Heart right ventricle (tissue), 16 donors: Measurements from ENCODE around the gene TIMM44. TPM values are rescaled to one million over a fixed set of nuclear protein-coding genes. Genes with fewer than 3 reads are reported as not detected.

ENCODE experiments used
- ATAC-seq, 8 donors: fragments of 200-7000 bp; cut with Tn5 transposase; one replicate each; pipeline ENCODE4 v1.9.1; 2020; ENCODE audit warnings: mild to moderate bottlenecking in 8 of 8, moderate library complexity in 8 of 8, moderate number of reproducible peaks in 1 of 8
- DNase-seq, 2 donors: peaks; one replicate each; pipeline ENCODE4 v3.0.0-alpha.2; 2020
- H3K27ac ChIP-seq, 10 donors: fragments of 200-600 bp; sonication (generic) in 2 of 10; one replicate each; pipeline versions ENCODE4 v1.5.0 to v1.8.0; 2020 to 2022; ENCODE audit warnings: mild to moderate bottlenecking in 3 of 10
- H3K27me3 ChIP-seq, 7 donors: fragments of 200-600 bp; one replicate each; pipeline ENCODE4 v1.8.0; 2021 to 2022; ENCODE audit warnings: mild to moderate bottlenecking in 2 of 7
- H3K36me3 ChIP-seq, 9 donors: fragments of 200-600 bp; sonication (generic) in 1 of 9; one replicate each; pipeline versions ENCODE4 v1.5.0 to v1.8.0; 2020 to 2022; ENCODE audit warnings: mild to moderate bottlenecking in 2 of 9
- H3K4me1 ChIP-seq, 9 donors: fragments of 200-600 bp; sonication (generic) in 1 of 9; one replicate each; pipeline versions ENCODE4 v1.5.0 to v1.8.0; 2020 to 2022; ENCODE audit warnings: mild to moderate bottlenecking in 4 of 9
- H3K4me3 ChIP-seq, 10 donors: fragments of 200-600 bp; sonication (generic) in 2 of 10; one replicate each; pipeline versions ENCODE4 v1.5.0 to v1.8.0; 2020 to 2022; ENCODE audit warnings: mild to moderate bottlenecking in 7 of 10, moderate library complexity in 2 of 10
- H3K9me3 ChIP-seq, 11 donors: fragments of 200-600 bp in 10 of 11; sonication (generic) in 2 of 11; one replicate each; pipeline versions ENCODE4 v1.5.0 to v1.8.0; 2013 to 2022; ENCODE audit warnings: mild to moderate bottlenecking in 2 of 11, control low read depth in 1 of 11, moderate library complexity in 1 of 11
- WGBS, 2 donors: extraction: QIAGEN DNeasy Blood & Tissue Kit; methylation state at CpG; one replicate each; pipeline ENCODE4 v1.1.7; 2013; ENCODE audit warnings: inconsistent platforms in 1 of 2; 5-methylcytosine and 5-hydroxymethylcytosine counted together
- intact Hi-C, 10 donors: fragments of 100-400 bp; cut with DNase I; formaldehyde crosslinking; loops; one replicate each; pipeline versions ENCODE4 v1.11.1 to v1.14.2; 2022
- polyA plus RNA-seq, 2 donors: library from polyadenylated mRNA; stranded (reverse); fragments of 200-250 nt; gene quantifications; one replicate each; pipeline ENCODE4 v1.2.3, GENCODE V29; 2013
- total RNA-seq, 10 donors: library from RNA; stranded (reverse); fragmentation: NEBNext Ultra II Directional in 3 of 10; extraction: Animal tissue kit (Norgen Biotek cat#: 25700) in 3 of 10; gene quantifications; one replicate each; pipeline versions ENCODE4 v1.2.1 to v1.2.4, GENCODE V29; 2021 to 2023
- TF ChIP-seq, protein P1 (sequence below), 9 donors: fragments of 200-600 bp; sonication (generic) in 2 of 9; IDR thresholded peaks; one replicate each; pipeline versions ENCODE4 v1.5.0 to v1.8.0; 2021 to 2022; ENCODE audit warnings: antibody characterized with exemption in 9 of 9, mild to moderate bottlenecking in 5 of 9, moderate library complexity in 1 of 9
- donor health status: Arrhythmogenic right ventricular cardiomyopathy.
- donor health status: ischemic (EF 13 %, LVEDD 7.1; RV severe dilation, severe dysfunction).
- donor health status: healthy with polysubstance abuse.
- donor health status: DM: no; HTN: yes; CAD: no.
- donor health status: DM: no; HTN: no; CAD: no.
- donor health status: ischemic (EF 25% LVEDD 6.9; RV normal size, moderate dysfunction).
- donor health status: ischemic (EF 25% LVEDD 5.7; RV mildly dilated, moderate dysfunction).
- donor health status: healthy.
- donor health status: DM: yes; HTN: yes; CAD: no.
- donor health status: Ischemic cardiomyopathy.
- donor health status: ischemic (EF 35%, LVEDD 5.7; RV mildly dilated, moderate dysfunction).
- donor health status: nonischemic (EF 11% LVEDD 7.7; RV severe dilation, severe dysfunction).
- donor health status: DM: yes; HTN: yes; CAD: no.
- donor health status: PGD.
- donor health status: ischemic (EF 29% LVEDD 5.4; RV normal size, mild dysfunction).
- donor health status: nonischemic (EF 23%, LVEDD 6.1; RV moderate dilation, normal function).

The TIMM44 gene
- total and polyA plus RNA-seq, 12 donors, result 54.9 to 188 (median 73.1) TPM

DNA sequence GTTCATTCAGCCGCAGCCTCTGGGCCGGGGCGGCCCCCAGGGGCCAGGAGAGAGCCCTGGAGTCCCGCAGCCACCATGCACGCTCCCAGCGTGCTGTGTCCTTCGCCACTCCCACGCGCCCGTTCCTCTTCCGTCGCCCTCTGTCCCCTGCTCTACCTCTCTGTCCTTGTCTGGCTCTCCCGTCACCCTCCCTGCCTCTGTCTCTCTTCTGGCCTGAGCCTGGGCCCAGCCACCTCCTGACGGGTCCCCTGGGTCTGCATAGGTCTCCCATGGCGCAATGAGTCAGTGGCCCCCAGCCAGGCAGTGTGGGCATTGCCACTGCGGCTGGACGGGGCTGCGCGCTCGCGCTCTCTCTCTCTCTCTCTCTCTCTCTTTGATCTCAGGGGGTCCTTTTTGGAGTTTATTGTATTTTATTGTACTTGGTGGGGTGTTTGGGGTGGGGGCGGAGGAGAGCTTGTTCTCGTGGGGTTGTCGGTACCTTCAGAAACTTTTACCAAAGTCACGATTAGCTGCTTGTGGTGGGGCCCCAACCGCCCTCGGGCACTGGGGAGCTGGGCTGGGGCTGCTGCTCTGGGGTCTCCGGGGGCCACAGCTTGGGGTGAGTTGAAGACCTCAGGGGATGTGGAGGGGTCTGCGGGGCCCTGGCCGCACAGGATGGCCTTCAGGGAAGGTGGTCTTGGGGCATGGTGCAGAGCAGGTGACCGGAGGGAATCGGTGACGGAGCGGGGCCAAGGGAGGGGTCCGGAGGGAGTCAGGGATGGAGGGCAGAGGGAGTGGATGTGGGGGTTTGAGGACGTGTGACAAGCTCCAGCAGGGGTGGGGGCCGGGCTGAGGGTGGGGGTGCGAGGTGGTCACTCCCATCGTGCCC lies 30.5 kb downstream of the TIMM44 start:
- peaks cover 4 to 35% (median 24%) of the 10 kb centered on the region in 9 donors for H3K4me1 ChIP-seq
- ATAC-seq (no peak), DNase-seq (no peak)
- 94 to 95% methylated on average over 39 of the region's 39 CpGs for WGBS, 2 donors
- intact Hi-C loops, result no loop called here
- H3K27ac ChIP-seq, result no peak overlapping the region
- peaks cover 4 to 50% (median 33%) of the 10 kb centered on the region in 9 donors for H3K36me3 ChIP-seq
- TF ChIP-seq, protein P1, sequence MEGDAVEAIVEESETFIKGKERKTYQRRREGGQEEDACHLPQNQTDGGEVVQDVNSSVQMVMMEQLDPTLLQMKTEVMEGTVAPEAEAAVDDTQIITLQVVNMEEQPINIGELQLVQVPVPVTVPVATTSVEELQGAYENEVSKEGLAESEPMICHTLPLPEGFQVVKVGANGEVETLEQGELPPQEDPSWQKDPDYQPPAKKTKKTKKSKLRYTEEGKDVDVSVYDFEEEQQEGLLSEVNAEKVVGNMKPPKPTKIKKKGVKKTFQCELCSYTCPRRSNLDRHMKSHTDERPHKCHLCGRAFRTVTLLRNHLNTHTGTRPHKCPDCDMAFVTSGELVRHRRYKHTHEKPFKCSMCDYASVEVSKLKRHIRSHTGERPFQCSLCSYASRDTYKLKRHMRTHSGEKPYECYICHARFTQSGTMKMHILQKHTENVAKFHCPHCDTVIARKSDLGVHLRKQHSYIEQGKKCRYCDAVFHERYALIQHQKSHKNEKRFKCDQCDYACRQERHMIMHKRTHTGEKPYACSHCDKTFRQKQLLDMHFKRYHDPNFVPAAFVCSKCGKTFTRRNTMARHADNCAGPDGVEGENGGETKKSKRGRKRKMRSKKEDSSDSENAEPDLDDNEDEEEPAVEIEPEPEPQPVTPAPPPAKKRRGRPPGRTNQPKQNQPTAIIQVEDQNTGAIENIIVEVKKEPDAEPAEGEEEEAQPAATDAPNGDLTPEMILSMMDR (IDR thresholded peaks at IDR 0.05), result no peak
- H3K9me3 ChIP-seq, result no peaks in the 10 kb centered on the region
- H3K4me3 ChIP-seq, result no peak overlapping the region
- H3K27me3 ChIP-seq, result peaks cover 11 to 46% (median 35%) of the 10 kb centered on the region in 7 donors

DNA sequence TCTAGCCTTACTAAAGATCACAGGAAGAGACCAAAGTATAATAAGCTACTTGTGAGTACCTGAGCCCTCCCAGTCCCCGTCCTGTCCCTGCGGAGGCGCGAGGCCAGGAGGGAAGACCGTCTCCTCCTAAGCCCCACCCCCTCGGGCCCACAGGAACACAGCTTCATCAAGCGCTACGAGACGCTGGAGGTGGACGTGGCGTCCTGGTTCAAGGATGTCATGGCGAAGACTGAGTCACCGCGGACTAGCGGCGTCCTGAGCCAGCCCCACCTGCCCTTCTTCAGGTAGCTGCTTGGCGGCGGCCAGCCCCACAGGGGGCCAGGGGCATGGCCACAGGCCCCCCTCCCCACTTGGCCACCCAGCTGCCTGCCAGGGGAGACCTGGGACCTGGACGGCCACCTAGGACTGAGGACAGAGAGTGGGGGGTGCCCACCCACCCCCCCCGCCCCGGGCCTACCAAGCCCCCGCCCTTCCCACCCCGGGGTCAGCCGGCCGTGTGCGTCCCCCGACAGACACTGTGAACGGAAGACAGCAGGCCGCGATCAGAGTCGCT lies 31.2 kb downstream of the TIMM44 start:
- ATAC-seq (no peak), DNase-seq (no peak)
- Histone ChIP-seq H3K9me3 (no peaks in the 10 kb centered on the region), H3K4me1 (peaks cover under 1 to 35% (median 24%) of the 10 kb centered on the region in 9 donors), H3K27me3 (peaks cover 11 to 39% (median 28%) of the 10 kb centered on the region in 7 donors), H3K27ac (no peak overlapping the region), H3K4me3 (no peak overlapping the region), H3K36me3 (peaks cover 4 to 54% (median 33%) of the 10 kb centered on the region in 9 donors)
- TF ChIP-seq, protein P1 (IDR thresholded peaks at IDR 0.05), result no peak
- intact Hi-C loops, result no loop called here
- 88 to 90% methylated on average over 30 to 31 of the region's 31 CpGs for WGBS, 2 donors

DNA sequence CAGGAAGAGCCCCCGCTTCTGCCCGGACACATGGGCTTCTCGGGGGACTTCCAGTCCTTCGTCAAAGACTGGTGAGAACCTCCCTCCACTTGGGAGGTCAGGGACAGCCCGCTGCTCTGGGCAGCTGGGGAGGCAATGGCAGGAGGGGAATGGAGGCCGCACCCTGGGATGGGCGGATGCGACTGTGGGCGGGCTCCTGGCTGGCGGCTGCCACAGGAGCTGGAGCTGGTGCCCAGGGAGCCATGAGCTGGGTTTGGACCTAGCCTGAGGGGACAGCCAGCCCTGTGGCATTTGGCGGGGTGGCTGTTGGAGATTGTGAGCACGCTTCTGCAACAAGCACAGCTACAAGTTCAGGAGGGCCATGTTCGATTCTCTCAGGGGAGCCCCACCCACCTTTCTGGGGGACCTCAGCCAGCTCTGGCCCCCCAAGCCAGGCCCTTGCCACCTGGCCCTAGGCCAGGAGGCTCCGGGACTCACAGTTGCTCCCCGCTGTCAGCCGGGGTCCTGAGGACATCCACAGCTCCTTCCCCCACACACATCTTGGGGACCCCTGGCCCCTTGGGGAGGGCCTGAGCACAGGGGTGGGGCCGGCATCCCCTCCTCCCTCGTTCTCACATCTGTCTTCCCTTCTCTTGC lies 31.8 kb downstream of the TIMM44 start:
- Histone ChIP-seq H3K27me3 (peaks cover 9 to 33% (median 22%) of the 10 kb centered on the region in 7 donors), H3K36me3 (peaks cover 4 to 60% (median 33%) of the 10 kb centered on the region in 9 donors), H3K4me1 (peaks cover 0 to 37% (median 25%) of the 10 kb centered on the region in 9 donors), H3K4me3 (no peak overlapping the region), H3K27ac (no peak overlapping the region), H3K9me3 (no peaks in the 10 kb centered on the region)
- ATAC-seq (no peak), DNase-seq (no peak)
- 90 to 91% methylated on average over 18 of the region's 18 CpGs for WGBS, 2 donors
- TF ChIP-seq, protein P1 (IDR thresholded peaks at IDR 0.05), result no peak
- intact Hi-C loops, result no loop called here
